Measurements from ENCODE around the gene GRAMD2B.
"Not testable (repeated sequence)": the region's sequence is repeated elsewhere in the genome, so short reads cannot be mapped to it uniquely, and the experiment has no call there.

Gene GRAMD2B

DNA sequence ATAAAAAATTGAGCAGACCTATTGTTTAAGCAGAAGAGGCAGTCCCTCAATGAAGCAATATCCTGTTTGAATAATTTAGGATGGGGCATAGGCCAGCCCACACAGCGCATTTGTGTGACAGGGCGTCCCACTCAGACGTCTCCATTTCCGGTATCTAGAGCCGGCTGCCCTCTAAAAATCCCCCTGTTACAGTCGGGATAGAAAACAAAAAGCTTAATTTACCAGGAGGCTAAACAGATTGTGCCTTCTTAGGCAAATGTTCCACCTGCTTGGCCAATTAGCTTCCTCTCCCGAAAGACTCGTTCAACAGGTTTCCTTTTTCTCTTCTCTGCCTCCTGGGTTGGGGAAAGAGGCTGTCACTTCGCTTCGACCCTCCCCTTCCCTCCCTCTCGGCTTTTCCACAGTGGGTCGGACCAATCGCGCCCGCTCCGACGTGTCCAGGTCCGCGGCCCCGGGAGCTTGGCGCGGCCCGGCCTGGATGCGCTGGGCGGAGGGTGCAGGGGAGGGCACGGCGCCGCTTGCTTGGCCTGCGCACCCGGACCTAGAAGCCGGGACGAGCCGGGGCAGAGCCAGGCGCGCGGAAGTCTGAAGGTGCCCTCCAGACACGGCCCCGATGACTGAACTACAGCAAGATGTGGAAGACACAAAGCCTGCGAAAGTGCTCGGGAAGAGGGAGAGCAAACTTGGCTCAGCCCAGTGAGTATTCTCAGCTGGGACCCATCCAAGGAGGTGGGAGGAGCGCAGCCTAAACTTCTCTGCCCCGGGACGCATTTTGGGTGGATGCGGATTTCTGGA is at the start of gene GRAMD2B:
Gene GRAMD2B (plus strand): TSS at position 416 of the 795 bp plus-strand sequence. CDS start 198 bp downstream, at position 614.
- in situ Hi-C loops (cut with HindIII; ENCODE audit: low pct_ligation_motif_present, low pct_unique_long_range_greater_than_20kb, low sequenced_read_pairs) = no loop called here
- DNase-seq = peak; percentile 83

- in situ Hi-C loops (cut with HindIII; ENCODE audit: low pct_ligation_motif_present, low pct_unique_long_range_greater_than_20kb, low sequenced_read_pairs) = loop anchor here (25.0 kb wide), 1 partner anchor 163 kb away; no protein-coding TSS in a partner anchor
- DNase-seq = no peak
Measured at GRCh38 chr5:126374109-126374416, 49.1 kb upstream of the GRAMD2B start.

- no peak for DNase-seq
- in situ Hi-C loops (cut with HindIII; ENCODE audit: low pct_ligation_motif_present, low pct_unique_long_range_greater_than_20kb, low sequenced_read_pairs) = no loop called here
Measured at GRCh38 chr5:126376443-126376842, 46.8 kb upstream of the GRAMD2B start.

DNA sequence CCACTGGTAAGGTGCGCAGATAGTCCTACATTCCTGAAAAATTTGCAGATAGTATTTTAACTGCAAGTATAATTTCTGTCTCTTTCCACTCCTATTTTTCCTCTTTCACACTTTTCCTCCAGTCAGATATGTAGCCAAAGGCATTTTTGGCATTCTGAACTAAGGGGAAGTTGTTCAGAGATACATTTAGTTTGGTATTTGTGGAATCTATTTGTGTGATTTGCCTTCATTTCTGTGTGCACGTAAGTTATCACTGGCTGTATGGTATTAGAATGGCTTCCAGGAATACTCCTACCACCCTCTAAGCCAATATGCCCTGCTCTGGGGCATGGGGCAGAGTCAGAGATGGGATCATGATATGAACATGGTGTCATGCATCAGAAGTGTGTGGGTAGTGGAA is 45.8 kb upstream of the GRAMD2B start:
- no peak for DNase-seq
- in situ Hi-C loops (cut with HindIII; ENCODE audit: low pct_ligation_motif_present, low pct_unique_long_range_greater_than_20kb, low sequenced_read_pairs) = no loop called here

DNA sequence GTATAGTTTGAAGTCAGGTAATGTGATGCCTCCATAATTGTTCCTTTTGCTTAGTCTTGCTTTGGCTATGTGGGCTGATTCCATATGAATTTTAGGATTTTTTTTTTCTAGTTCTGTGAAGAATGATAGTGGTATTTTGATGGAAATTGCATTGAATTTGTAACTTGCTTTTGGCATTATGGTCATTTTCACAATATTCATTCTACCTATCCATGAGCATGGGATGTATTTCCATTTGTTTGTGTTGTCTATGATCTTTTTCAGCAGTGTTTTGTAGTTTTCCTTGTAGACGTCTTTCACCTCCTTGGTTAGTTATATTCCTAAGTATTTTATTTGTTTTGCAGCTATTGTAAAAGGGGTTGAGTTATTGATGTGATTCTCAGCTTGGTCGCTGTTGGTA is 42.9 kb upstream of the GRAMD2B start:
- DNase-seq; in situ Hi-C loops (cut with HindIII; ENCODE audit: low pct_ligation_motif_present, low pct_unique_long_range_greater_than_20kb, low sequenced_read_pairs): not testable (repeated sequence)

GRCh38 chr5:126383246-126383645 is 40.0 kb upstream of the GRAMD2B start:
- no peak for DNase-seq
- in situ Hi-C loops (cut with HindIII; ENCODE audit: low pct_ligation_motif_present, low pct_unique_long_range_greater_than_20kb, low sequenced_read_pairs) = no loop called here

DNA sequence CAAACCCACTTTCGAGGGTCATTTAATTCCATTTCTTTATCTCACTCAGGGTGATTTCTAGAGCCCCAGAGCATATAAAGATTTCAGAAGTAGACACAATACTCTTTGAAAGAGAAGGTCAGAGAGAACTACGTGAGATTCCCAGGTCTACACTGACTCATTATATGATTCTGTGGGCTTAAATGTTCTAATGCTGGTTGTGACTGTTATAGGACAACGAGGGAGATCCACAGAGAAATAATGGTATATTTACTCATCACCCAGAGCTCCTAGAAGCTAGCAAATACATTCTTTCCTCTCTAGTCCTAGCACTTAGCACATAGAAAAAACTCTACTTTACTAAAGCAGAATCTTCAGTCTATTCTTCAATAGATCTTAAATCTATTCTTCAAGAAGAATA is 39.4 kb upstream of the GRAMD2B start:
- no peak for DNase-seq
- in situ Hi-C loops (cut with HindIII; ENCODE audit: low pct_ligation_motif_present, low pct_unique_long_range_greater_than_20kb, low sequenced_read_pairs) = no loop called here

GRCh38 chr5:126384985-126385384 is 38.2 kb upstream of the GRAMD2B start:
- peak; percentile 87 for DNase-seq
- in situ Hi-C loops (cut with HindIII; ENCODE audit: low pct_ligation_motif_present, low pct_unique_long_range_greater_than_20kb, low sequenced_read_pairs) = no loop called here

GRCh38 chr5:126385524-126386502 is 37.4 kb upstream of the GRAMD2B start:
- peak; percentile 8 for DNase-seq
- in situ Hi-C loops (cut with HindIII; ENCODE audit: low pct_ligation_motif_present, low pct_unique_long_range_greater_than_20kb, low sequenced_read_pairs) = no loop called here

GRCh38 chr5:126389179-126389578 is 34.0 kb upstream of the GRAMD2B start:
- in situ Hi-C loops (cut with HindIII; ENCODE audit: low pct_ligation_motif_present, low pct_unique_long_range_greater_than_20kb, low sequenced_read_pairs) = no loop called here
- DNase-seq = no peak

GRCh38 chr5:126390051-126390450 is 33.2 kb upstream of the GRAMD2B start:
- in situ Hi-C loops (cut with HindIII; ENCODE audit: low pct_ligation_motif_present, low pct_unique_long_range_greater_than_20kb, low sequenced_read_pairs) = no loop called here
- no peak for DNase-seq

GRCh38 chr5:126391386-126391785 is 31.8 kb upstream of the GRAMD2B start:
- in situ Hi-C loops (cut with HindIII; ENCODE audit: low pct_ligation_motif_present, low pct_unique_long_range_greater_than_20kb, low sequenced_read_pairs) = no loop called here
- no peak for DNase-seq

DNA sequence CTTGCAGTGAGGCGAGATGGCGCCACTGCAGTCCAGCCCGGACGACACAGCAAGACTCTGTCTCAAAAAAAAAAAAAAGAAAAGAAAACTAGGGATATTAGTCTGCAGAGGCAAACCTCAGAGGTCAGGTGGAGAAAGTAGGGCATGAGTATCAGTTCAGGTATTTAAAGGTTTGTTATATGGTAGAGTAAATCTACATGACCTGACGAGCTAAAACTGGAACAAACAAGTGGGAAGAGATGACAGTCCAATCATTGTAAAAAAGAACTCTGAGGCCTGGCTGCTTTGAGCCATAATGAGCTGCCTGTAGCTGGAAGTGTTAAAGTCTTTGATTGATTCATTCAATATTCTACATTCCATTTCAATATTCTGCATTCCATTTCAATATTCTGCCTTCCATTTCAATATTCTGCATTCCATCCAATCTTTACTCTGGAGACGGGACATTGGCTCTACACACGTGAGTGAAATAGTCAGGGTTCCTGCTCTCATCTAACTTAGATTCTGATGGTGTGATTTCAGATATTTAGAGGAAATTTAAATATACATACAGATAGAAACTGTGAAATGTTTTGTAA is 28.9 kb upstream of the GRAMD2B start:
- in situ Hi-C loops (cut with HindIII; ENCODE audit: low pct_ligation_motif_present, low pct_unique_long_range_greater_than_20kb, low sequenced_read_pairs) = no loop called here

GRCh38 chr5:126395198-126395597 is 28.0 kb upstream of the GRAMD2B start:
- DNase-seq = no peak
- in situ Hi-C loops (cut with HindIII; ENCODE audit: low pct_ligation_motif_present, low pct_unique_long_range_greater_than_20kb, low sequenced_read_pairs) = no loop called here

More for the DNA sequence above, 28.9 kb upstream of the GRAMD2B start:
- DNase-seq = no peak

DNA sequence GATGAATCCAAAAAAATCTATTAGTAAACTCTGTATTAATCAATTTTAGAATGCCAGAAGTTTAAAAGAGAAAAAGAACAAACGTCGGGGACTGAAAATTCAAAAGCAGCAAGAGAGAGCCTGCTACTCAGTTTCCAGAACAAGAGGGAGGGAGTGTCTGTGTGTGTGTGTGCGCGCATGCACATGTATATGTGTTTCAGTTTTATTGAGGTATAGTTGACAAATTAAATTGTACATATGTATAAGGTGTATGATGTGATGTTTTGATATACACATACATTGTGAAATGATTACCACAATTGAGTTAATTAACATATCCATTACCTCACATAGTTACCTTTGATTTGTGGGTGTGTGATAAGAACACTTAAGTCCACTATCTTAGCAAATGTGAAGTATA is 27.6 kb upstream of the GRAMD2B start:
- in situ Hi-C loops (cut with HindIII; ENCODE audit: low pct_ligation_motif_present, low pct_unique_long_range_greater_than_20kb, low sequenced_read_pairs) = no loop called here
- no peak for DNase-seq

DNA sequence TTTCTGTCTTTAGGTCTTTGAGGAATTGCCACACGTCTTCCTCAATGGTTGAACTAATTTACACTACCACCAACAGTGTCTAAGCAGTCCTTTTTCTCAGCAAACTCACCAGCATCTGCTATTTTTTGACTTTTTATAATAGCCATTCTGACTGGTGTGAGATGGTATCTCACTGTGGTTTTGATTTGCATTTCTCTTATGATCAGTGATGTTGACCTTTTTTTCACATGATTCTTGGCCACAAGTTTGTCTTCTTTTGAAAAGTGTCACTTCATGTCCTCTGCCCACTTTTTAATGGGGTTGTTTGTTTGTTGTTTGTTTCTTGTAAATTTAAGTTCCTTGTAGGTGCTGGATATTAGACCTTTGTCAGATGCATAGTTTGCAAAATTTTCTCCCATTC is 26.5 kb upstream of the GRAMD2B start:
- DNase-seq; in situ Hi-C loops (cut with HindIII; ENCODE audit: low pct_ligation_motif_present, low pct_unique_long_range_greater_than_20kb, low sequenced_read_pairs): not testable (repeated sequence)

DNA sequence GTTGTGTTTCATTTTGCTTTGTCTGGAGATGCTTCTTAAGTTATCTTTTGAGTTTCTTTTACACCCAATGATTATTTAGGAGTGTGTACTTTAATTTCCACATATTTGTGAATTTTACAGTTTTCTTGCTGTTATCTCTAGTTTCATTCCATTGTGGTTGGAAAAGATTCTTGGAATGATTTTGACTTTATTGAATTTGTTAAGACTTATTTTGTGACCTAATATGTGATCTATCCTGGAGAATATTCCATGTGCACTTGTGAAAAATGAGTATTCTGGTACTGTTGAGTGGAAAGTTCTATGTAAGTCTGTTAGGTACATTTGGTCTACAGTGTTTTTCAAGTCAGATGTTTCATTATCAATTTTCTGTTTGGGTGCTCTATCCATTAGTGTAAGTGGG is 24.4 kb upstream of the GRAMD2B start:
- no peak for DNase-seq
- in situ Hi-C loops (cut with HindIII; ENCODE audit: low pct_ligation_motif_present, low pct_unique_long_range_greater_than_20kb, low sequenced_read_pairs) = no loop called here

- in situ Hi-C loops (cut with HindIII; ENCODE audit: low pct_ligation_motif_present, low pct_unique_long_range_greater_than_20kb, low sequenced_read_pairs) = no loop called here
- DNase-seq = no peak
Measured at GRCh38 chr5:126400621-126401251, 22.5 kb upstream of the GRAMD2B start.
